HG02678 (cell line): ENCODE data around the gene TFF1.

ENCODE experiments used
- ATAC-seq: cut with Tn5 transposase; IDR thresholded peaks from one replicate; pipeline ENCODE4 v1.9.1; 2021; ENCODE audit warnings: mild to moderate bottlenecking, moderate library complexity; ENCODE audit not compliant: unreplicated experiment

Gene TFF1

DNA sequence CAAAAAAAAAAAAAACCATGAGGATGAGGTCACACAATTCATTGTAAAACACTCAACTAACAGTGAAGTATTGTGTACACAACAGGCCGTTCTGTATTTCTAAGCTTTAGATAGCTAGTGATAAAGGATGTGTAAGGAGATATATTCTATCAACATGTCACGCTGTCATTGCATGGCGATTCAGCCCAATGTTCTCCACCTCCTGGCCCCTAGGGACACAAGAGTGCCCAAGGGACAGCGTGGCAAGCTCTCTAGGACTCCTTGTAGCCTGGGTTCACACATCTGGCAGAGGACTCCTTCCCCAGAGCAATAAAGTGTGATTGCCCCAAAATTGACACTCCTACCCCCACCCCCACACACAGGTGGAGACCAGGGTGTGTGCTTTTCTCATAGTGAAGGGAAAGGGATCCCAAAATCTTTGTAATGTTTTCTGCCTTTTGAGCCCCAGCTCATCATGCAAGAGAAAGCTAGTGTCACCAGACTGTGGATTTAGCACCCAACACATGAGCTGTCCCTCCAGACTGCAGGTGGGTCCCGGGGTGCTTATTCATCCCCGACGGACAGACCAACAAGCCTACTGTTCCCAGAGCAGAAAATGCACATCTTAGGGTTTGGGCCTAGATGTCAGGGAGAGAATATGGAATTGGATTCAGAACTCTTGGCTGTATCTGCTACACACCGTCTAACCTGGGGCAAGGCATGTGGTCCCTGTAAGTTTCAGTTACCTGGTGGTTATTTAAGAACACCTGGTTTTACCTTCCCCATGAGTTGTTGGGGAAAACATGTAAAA lies 18.0 kb upstream of the TFF1 start:
- no peak for ATAC-seq

DNA sequence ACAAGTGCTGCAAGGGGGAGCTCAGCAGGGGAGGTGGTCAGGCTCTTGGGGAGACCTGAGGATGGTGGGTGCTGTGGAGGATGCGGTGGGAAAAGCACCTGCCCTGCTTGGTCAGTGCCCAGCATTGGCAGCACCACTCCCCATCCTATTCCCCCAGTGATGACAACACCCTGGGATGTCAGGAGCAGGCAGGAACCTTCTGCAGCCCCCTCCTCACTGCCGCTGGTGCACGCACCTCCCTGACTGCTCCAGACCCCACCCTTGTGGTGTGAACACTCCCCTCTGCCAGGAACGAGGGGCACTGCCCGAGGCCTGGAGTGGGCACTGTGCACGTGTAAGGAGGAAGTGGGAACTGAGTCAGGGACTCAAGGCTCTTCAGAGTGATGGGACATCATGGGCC lies 17.0 kb upstream of the TFF1 start:
- no peak for ATAC-seq

DNA sequence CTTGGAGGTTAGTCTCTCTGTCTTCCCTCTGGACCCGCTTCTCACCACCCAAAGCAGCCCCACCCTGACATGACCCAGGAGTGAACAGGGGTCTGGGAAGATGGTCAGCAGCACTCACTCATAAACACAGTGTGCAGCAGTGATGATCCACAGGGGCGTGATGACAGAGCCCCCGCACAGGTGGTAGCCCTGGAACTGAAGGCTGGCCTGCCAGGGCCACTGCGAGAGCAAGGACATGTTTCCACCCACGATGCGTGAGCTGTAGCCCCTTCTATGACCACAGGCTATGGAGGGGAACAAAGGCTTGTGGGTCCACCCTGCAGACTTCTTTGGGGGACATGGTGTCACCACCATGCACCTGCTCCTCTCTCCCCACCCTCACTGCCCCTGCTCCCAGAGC lies 16.6 kb upstream of the TFF1 start:
- ATAC-seq = no peak

DNA sequence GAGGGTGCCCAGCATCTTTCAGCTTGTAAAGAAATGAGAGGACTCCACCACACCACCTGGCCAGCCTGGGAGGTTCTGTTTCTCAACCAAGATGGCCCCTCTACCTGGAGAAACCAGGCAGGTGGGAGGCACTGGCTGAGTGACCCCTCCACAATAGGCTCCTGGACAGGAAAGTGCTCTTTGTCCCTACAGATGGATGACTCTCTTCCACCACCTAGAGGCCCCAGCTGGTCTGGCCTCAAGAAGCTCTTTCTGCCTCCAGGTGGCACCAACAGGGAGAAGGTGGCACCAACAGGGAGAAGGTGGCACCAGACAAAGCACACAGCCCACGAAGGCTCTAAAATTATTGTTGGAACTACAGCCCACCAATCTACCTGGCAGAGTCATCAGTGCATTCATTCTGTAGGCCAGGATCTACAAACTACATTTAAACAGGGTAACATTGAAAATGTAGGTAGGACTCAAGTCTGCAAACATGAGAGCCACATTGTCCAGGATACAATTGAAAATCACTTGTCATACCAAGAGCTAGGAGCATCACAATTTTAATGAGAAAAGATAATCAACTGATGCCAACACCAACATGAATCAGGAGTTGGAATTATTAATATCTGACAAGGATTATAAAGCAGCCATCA lies 15.1 kb upstream of the TFF1 start:
- ATAC-seq = no peak

DNA sequence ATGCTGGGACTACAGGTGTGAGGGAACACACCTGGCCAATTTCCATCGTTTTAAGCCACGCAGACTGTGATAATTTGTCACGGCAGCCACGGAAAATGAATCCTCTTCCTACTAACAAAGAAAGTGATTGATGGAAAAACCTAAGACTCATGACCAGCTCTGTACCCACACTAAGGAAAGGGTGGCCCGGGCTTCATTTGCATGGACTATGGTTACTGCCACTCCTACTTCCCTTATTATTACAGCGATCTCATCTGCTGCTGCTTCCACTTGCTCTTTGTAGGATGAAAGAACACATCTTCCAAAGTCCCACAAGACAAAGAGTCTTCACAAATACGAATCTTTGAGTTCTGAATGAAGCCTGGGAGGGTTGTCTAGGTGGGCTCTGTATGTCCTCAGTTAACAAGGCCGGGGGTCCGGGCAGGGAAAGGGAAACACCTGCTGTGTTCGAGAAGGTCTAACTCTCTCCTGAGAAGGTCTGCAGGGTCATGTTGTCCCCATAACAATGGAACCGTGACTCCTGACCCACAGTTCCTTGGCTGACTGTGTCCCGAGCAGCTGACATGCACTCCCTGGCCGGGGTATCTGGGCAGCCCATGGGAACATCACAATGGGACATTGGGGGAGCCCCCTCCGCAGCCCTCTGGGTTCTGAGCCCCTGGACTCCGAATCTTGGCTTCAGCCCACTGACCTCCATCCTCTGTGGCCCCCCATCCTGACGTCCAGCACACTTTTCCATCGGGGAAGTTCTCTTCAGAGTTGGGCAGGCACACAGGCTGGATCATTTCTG lies 13.3 kb upstream of the TFF1 start:
- ATAC-seq = no peak

DNA sequence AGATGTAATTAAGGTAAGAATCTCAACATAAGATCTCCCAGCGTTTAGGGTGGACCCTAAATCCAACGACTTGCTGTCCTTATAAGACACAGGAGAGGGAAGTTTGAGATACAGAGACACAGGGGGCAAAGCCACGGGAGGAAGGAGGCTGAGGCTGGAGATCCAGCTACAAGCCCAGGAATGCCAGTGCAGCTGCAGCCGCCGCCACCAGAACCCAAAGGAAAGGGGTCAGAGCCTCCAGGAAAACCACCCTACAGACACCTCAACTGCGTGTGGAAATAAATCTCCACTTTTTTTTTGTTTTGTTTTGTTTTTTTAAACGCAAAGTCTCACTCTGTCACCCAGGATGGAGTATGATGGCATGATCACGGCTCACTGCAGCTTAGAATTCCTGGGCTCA lies 12.1 kb upstream of the TFF1 start:
- no peak for ATAC-seq

DNA sequence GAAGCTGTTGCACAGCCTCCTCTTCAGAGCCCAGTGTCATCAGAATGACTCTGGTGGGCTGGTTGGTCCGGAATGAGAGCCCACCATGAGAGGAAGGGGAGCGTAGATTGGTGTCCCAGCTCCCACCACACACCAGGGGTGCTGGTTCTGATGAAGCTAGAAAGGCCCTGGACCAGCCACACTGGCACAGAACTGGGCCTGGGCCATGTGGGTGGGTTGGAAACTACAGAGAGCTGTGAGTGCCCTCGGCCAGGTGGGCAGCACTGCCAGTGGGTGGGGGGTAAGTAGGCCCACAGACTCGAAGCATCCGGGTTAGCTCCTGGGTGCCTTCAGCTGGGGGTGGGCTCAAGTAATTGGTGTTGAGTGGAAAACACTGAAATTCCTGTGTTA lies 11.6 kb upstream of the TFF1 start:
- no peak for ATAC-seq

DNA sequence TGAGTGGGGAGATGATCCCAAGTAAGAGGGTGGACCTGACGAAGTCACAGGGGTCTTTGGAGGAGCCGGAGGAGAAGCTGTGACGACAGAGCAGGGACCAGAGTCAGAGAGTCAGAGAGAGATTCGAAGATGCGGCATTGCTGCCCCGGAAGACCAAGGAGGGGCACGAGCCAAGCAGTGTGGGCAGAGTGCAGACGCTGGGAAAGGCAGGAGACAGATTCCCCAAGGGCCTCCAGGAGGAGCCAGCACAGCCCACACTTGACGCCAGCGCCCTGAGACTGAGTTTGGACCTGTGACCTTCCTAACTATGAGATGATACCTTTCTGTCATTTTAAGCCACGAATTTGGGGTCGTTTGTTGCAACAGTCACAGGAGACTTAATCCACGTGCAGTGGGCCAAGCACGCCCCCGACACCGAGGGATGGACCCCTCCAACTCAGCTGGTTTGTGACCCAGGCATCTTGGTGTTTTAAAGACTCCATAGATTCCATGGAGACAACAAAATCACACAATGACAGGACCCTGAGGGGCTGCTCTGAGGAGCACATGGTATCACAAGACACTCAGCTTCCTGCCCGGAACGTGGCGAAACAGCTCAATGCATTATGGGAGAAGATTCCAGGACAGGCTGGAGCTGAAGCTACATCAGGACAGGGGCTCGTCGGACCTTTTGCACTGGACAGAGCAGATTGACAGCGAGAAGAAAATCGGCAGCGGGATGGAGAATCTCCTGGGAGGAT lies 11.0 kb upstream of the TFF1 start:
- no peak for ATAC-seq

DNA sequence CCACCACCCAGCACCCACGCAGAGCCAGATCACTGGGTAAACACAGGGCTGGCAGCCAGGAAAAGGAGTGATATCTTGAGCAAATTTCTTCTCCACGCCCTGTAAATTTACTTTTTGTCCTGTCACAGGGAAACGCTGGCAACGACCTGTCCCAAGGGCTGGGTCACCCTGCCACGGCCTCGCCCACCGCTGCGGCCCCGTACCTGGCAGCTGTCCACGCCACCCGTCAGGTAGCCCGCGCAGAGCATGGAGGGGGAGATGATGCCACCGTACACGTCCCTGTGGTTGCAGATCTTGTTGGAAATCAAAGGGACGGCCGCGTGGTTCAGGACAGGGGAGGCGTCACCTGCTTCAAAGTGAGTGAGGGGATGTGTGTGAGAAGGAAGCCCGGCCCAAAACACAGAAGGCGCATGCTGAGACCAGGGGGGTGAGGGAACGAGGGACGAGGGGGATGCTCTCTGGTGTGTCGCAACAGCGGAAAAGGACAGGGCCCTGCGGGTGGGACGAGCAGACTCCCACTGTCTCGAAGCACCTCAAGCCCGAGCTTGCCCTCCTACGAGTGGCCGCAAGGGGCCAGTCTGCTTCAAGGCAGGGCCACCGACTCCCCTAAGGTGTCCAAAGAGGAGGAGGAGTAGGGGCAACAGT lies 10.1 kb upstream of the TFF1 start:
- no peak for ATAC-seq

DNA sequence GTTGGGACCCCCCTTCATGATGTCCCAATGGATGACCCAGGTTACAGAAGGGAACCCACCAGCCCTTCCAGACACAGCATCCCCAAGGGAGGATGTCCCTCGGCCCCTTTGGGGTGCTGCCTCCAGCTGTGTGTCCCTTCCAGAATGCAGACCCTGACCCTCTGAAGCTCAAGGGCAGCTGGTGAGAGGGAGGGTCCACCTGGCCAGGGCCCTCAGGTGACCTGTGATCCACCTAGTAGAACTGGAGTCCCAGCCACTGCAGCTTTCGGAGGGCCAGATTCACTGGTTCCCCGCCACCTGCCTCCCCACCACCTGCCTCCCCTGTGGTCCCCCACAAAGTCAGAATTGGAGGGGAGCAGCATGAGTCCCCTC lies 9.6 kb upstream of the TFF1 start:
- no peak for ATAC-seq

DNA sequence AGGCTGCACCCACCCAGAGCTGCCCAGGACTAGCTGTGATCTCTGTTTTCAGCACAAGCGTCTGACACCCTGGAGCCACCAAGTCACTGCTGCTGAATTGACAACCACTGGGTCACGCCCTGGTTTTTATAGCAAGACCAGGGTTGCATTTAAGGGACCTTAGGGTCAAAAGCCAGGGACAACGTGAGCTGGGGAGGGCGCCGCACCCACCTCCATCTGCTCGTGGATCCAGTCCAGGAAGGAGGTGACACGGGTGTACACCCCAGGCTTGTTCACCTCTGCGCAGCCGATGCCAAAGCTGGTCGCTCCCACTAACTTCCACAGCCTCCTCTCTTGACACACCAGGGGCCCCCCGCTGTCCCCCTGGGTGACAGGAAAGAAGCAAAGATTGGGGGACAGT lies 9.2 kb upstream of the TFF1 start:
- no peak for ATAC-seq

DNA sequence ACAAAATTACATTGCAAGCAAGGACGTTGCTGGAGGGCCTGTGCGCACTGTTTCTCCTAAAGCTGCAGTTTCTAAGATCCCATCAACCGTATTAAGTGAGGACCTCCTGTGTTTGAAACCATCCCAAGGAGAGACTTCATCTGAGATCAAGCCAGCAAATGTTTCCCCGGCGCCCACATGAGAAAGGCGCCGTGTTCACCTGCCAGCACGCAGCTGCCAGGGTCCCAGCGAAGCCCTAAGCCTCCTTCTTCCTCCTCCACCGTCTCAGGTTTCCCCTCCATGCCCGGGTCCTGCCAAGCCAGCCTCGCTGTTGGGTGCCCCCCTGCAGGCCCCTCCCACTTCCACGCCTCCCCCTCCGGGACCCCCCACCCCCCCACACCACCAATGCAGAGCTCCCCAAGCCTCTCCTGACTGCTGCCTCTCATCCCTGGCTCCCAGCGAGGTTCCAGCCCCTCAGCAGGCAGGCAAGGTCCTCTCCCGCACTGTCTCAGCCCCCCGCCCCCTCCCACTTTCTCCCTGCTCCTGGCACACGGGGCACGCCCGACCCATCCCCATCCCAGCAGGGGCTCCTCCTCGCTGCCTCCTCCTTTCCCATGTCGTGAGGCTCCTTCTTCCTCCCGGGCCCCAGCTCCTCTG lies 8.6 kb upstream of the TFF1 start:
- ATAC-seq = no peak

DNA sequence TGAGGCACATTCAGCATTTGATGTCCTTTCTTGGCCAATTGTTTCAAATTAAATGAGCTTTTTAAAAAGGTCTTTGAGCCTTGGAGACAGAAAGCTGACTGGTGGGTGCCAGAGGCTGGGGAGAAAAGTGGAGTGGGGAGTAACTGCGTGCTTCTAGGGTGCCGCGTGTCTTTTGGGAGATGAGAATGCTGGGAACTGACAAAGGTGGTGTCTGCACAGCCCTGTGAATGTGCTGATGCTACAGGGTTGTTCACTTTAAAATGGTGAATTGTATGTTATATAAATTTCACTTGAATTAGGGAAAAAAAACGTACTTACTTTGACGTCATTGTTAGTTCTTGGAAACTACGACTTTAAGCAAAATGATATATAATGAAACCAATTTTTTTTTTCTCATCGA lies 8.1 kb upstream of the TFF1 start:
- no peak for ATAC-seq

DNA sequence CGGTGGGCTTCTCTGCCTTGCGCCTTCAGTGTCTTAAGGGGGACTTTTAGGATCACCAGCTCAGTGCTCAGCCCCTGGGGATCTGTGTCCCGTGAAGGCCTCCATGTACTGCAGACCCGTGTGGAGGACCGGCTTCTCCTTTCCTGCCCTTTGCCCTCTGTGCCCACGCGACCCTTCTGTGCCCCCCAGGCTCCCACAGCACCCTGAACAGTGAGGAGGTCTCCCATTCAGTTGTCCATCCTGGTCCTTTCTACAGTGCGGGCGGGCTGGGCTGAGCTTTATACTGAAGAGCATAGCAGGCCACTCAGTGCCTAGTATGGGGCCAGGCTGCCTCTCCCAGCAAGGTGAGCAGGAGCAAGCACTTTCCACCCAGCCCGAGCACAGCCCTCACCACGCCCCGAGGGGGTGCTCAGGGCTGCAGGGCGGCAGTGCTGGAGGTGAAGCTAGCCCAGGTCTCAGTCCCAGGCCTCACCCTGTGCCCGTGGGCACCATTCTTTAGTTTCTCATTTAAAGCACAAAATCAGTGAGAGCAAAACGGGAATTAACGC lies 7.6 kb upstream of the TFF1 start:
- ATAC-seq = no peak

DNA sequence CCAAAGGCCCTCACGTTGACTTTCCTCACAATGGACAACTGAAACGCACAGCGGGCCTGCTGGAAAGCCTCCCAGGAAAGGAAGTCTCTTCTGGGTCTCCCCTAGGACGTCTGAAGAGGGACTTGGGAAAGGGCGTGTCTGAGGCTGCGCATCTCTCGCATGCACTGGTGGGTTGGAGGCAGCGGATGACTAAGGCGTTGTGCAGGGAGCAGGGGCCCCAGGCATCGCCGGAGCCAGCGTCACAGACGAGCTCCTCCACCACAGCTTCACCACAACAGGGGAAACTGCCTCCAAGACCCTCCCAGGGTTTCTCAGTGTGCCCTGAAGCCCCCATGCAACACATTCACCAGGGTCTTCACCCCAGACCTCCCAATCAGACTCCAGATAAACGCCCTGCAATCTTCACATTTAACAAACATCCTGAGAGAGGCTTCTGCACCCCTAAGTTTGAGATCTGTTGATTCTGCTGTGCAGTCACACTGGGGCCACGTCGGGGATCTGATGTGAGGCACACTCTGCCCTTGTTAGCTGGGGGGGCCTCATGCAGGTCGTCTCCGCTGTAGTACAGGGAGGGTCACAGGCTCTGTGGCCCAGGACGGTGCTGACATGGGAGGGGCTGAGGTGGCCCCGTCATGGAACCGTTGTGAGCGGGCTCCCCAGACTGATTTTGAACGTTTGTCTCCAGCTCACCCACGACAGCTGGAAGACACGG lies 7.0 kb upstream of the TFF1 start:
- ATAC-seq = no peak

DNA sequence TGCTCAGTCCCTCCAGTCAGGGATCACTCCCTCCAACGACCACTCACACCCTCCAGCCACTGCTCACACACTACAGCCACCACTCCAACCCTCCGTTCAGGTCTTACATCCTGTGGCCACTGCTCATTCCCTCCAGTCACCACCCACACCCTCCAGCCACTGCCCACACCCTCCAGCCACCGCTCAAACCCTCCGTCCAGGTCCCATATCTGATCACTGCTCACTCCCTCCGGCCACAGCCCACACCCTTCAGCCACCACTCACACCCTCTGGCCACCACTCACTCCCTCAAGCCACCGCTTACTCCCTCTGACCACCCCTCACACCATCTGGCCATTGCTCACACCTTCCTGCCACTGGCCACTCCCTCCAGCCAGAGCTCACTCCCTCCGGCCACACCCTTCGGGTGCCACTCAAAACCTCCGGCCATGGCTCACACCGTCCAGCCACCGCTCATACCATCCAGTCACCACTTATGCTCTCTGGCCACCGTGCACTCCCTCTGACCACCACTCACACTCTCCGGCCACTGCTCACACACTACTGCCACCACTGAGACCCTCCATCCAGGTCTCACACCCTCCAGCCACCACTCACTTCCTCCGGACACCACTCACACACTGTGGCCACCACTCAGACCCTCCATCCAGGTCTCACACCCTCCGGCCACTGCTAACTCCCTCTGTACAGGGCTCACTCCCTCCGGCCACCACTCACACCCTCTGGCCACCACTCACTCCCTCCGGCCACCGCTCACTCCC lies 4.7 kb upstream of the TFF1 start:
- no peak for ATAC-seq

DNA sequence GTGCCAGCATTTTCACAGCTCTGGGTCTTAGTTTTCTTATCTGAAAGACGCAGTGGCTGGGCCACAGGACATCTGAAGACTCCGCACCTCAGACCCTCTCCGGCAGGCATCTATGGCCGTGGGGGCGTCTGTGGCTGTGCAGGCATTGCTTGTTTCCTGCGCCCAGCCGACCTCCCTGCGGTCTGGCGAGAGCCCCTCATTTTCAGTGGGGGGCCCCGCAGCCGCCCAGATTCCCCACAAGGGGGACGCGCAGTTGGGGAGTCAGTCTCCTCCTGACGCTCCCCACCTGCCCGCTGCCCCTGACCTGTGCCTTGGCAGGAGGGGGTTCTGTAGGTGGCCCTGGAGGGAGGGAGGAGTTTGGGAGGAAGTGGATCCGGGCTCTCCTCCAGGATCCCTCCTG lies 3.5 kb upstream of the TFF1 start:
- ATAC-seq = no peak

DNA sequence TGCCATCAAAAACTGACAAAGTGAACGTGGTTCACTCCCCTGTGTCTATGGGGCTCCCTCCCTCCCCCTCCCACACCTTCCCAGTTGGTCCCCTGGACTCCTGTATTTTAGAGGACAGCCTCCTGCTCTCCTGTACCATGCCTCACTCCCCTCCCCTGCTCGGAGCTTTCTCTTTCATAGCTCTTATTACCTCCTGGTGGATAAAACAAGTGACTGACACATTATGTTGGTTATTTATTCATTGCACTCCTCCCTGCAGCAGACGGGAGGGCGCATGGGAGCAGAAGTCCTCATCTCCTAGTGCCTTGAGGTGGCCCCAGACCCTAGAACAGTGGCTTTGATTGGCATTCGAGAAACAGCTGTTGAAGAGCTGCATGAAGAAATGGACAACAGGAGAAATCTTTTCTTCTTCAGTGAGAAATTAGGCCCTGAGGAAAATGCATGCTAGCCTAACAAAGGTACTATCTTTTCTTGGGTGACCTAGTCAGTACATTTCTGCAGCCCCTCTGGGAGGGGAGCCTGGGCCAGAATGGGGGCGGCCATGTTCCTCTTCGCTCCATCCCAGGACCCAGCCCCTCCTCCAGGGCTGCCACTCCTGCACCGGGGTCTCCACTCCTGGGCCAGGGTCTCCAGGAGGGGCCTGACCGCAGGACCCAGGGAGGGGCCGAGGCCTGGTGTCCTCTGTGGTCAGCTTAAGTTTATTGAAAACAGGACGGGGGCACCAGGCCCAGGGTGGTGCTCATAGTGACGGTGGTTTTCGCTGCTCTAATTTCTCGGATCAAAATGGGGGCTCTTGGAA lies 1.2 kb upstream of the TFF1 start:
- ATAC-seq = no peak
